ENCODE results near the gene MLH3.

Gene MLH3

GRCh38 chr14:74983343-74983742, 67.9 kb downstream of the MLH3 start:
- no peak for DNase-seq (ENCODE audit: low read depth)
- no peak for TF ChIP-seq CTCF (IDR thresholded peaks at IDR 0.05; ENCODE audit: low read depth, low read length)
- no peak for TF ChIP-seq MYC (IDR thresholded peaks at IDR 0.05; ENCODE audit: low read depth, low read length)
- TF ChIP-seq POLR2A (IDR thresholded peaks at IDR 0.05; ENCODE audit: extremely low read depth, insufficient read length) = no peak
- no peak for TF ChIP-seq MAX (IDR thresholded peaks at IDR 0.05; ENCODE audit: low read depth, low read length)
- H3K4me3 ChIP-seq (ENCODE audit: low read depth, low read length) = no peak overlapping the region

GRCh38 chr14:74982661-74983060, 68.6 kb downstream of the MLH3 start:
- no peak for DNase-seq (ENCODE audit: low read depth)
- H3K4me3 ChIP-seq (ENCODE audit: low read depth, low read length) = no peak overlapping the region
- no peak for TF ChIP-seq POLR2A (IDR thresholded peaks at IDR 0.05; ENCODE audit: extremely low read depth, insufficient read length)
- no peak for TF ChIP-seq MAX (IDR thresholded peaks at IDR 0.05; ENCODE audit: low read depth, low read length)
- no peak for TF ChIP-seq MYC (IDR thresholded peaks at IDR 0.05; ENCODE audit: low read depth, low read length)

GRCh38 chr14:74981833-74982232, 69.4 kb downstream of the MLH3 start:
- TF ChIP-seq MAX (IDR thresholded peaks at IDR 0.05; ENCODE audit: low read depth, low read length) (no peak), MYC (IDR thresholded peaks at IDR 0.05; ENCODE audit: low read depth, low read length) (no peak), CTCF (IDR thresholded peaks at IDR 0.05; ENCODE audit: low read depth, low read length) (no peak), POLR2A (IDR thresholded peaks at IDR 0.05; ENCODE audit: extremely low read depth, insufficient read length) (no peak)
- no peak for DNase-seq (ENCODE audit: low read depth)
- H3K4me3 ChIP-seq (ENCODE audit: low read depth, low read length) = no peak overlapping the region

GRCh38 chr14:74981462-74981782, 69.8 kb downstream of the MLH3 start:
- TF ChIP-seq MAX (IDR thresholded peaks at IDR 0.05; ENCODE audit: low read depth, low read length) (no peak), POLR2A (IDR thresholded peaks at IDR 0.05; ENCODE audit: extremely low read depth, insufficient read length) (no peak), MYC (IDR thresholded peaks at IDR 0.05; ENCODE audit: low read depth, low read length) (no peak), CTCF (IDR thresholded peaks at IDR 0.05; ENCODE audit: low read depth, low read length) (no peak)
- no peak for DNase-seq (ENCODE audit: low read depth)

GRCh38 chr14:74980731-74981461, 70.4 kb downstream of the MLH3 start:
- H3K4me3 ChIP-seq (ENCODE audit: low read depth, low read length) = no peak overlapping the region
- no peak for DNase-seq (ENCODE audit: low read depth)
- no peak for TF ChIP-seq MYC (IDR thresholded peaks at IDR 0.05; ENCODE audit: low read depth, low read length)
- TF ChIP-seq MAX (IDR thresholded peaks at IDR 0.05; ENCODE audit: low read depth, low read length) = no peak
- no peak for TF ChIP-seq CTCF (IDR thresholded peaks at IDR 0.05; ENCODE audit: low read depth, low read length)
- TF ChIP-seq POLR2A (IDR thresholded peaks at IDR 0.05; ENCODE audit: extremely low read depth, insufficient read length) = no peak

More at GRCh38 chr14:74981462-74981782, 69.8 kb downstream of the MLH3 start:
- no peak overlapping the region for H3K4me3 ChIP-seq (ENCODE audit: low read depth, low read length)

- DNase-seq (ENCODE audit: low read depth) = no peak
- no peak overlapping the region for H3K4me3 ChIP-seq (ENCODE audit: low read depth, low read length)
- TF ChIP-seq CTCF (IDR thresholded peaks at IDR 0.05; ENCODE audit: low read depth, low read length) = no peak
- no peak for TF ChIP-seq MYC (IDR thresholded peaks at IDR 0.05; ENCODE audit: low read depth, low read length)
- no peak for TF ChIP-seq MAX (IDR thresholded peaks at IDR 0.05; ENCODE audit: low read depth, low read length)
- TF ChIP-seq POLR2A (IDR thresholded peaks at IDR 0.05; ENCODE audit: extremely low read depth, insufficient read length) = no peak
These were observed 70.9 kb downstream of the MLH3 start for GRCh38 chr14:74980398-74980730.

Data from NB4 (cell line).